GM15510 (cell line): ENCODE results near the gene ZSCAN22.

ENCODE experiments used
- POLR2A ChIP-seq: IDR thresholded peaks from 3 replicates; pipeline ENCODE4 v1.6.1; 2011; ENCODE audit warnings: borderline replicate concordance; ENCODE audit not compliant: insufficient read length; ENCODE audit errors: extremely low read depth

ZSCAN22 gene

GRCh38 chr19:58305065-58305931 is 21.5 kb upstream of the ZSCAN22 start, which contains the start of gene ERVK3-1:
ERVK3-1 (plus strand) TSS chr19:58305377; CDS start chr19:58312169, 6,792 bp downstream.
- TF ChIP-seq POLR2A: peak; percentile 97

DNA sequence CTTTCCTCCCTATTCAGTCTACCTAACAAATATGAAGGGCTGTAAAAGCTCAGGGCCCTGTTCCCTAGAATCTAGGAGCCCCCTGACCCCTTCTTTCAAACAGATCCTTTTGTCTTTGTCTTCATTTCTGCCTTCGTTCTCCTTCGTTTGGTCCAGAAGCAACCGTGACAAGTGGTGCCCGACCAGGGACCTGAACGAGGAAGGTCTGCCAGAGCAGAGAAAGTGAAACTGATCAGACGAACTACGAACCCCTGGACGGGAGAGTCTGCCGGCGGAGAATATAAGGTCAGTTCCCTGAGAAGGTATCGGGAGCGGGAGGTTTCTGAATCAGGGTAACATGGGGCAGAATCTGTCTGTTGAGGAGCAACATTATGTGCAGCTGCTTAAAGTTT is 20.9 kb upstream of the ZSCAN22 start:
- TF ChIP-seq POLR2A: no peak

DNA sequence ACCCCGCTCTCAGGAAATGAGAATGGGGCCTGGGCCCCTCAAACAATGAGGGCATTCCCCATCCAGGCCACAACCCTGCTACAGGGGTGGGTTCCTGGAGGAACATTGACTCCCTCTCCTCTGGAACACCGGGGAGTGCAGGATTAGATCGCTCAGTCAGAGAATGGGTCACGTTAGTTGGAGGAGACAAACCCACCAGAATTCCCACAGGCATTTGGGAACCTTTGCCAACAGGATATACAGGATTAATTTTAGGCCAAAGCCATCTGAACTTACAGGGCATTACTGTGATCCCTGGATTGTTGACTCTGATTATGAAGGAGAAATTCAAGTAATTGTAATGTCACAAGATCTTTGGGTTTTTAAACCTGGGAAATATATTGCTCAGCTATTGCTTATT is 19.1 kb upstream of the ZSCAN22 start:
- TF ChIP-seq POLR2A: no peak

- TF ChIP-seq POLR2A: no peak
These were observed 15.4 kb upstream of the ZSCAN22 start for GRCh38 chr19:58311345-58311865.

DNA sequence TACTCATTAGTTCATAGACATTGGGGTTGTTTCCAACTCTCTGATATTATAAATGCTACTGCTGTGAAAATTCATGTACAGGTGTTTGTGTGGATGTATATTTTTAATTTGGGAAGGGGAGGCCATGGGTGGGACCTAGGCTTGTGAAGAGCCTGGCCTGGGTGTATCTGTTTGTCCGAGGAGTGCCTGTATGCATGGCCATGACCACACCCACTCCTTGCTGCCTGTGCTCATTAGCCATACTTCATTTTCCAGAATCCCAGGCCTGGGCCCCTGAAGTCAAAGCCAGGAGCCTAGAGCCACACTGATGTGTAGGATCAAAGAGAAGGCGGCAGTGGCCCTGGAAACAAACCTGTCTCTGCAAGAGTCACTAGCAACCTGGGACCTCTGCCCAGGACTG is 11.2 kb upstream of the ZSCAN22 start:
- TF ChIP-seq POLR2A: no peak

DNA sequence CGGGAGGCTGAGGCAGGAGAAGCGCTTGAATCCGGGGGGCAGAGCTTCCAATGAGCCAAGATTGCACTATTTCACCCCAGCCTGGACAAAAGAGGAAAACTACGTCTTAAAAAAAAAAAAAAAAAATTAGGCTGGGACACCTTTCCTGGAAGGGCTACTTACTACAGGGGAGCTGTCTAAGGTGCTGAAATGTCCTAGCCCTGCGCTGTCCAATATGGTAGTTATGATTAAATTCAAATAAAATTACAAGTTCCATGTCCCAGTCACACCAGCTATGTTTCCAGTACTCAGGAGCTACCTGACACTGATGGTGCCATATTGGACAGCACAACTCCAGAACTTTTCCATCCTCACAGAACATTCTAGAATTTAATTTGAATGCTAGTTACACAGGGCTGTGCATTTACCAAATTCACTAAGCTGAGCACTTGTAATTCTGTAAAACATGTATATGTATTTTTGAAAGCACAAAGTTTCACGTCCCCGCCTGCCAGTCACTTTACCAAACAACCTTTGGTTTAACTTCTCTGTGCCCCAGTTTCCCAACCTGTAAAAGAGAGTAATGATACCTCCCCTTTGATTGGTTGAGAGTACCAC is 9.2 kb upstream of the ZSCAN22 start:
- TF ChIP-seq POLR2A: no peak

DNA sequence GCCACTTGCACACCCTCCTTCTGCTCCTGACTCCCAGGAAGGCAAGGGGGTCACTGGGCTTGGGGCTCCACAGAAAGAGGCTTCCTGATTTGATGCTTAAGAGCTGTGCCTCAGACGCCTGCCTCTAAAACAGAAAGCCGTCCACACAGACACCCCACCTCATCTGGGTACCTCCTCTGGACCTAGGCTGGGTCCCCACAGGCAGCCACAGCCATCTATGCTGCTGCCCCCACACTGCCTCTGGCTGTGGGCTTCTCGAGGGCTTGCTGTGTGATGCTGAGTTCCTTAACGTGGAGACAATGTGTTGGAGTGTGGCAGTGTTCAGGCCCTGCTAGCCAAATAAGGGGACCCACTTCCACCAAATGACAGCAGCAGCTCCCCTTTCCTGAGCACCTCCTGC is 8.5 kb upstream of the ZSCAN22 start:
- no peak for TF ChIP-seq POLR2A

DNA sequence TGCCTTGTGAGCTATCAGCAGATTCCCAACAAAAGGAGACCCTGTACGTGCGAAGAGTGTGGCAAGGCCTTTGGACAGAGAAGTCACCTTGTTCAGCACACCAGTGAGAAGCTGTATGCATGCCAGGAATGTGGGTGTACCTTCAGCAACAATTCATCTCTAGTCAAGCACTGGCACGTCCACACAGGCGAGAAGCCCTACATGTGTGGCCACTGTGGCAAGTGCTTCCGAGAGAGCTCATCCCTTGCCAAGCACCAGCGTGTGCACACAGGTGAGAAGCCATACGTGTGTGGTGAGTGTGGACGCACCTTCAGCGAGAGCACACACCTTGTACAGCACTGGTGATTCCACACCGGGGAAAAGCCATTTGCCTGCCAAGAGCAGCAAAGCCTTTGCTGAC is 7.6 kb upstream of the ZSCAN22 start:
- TF ChIP-seq POLR2A: no peak

DNA sequence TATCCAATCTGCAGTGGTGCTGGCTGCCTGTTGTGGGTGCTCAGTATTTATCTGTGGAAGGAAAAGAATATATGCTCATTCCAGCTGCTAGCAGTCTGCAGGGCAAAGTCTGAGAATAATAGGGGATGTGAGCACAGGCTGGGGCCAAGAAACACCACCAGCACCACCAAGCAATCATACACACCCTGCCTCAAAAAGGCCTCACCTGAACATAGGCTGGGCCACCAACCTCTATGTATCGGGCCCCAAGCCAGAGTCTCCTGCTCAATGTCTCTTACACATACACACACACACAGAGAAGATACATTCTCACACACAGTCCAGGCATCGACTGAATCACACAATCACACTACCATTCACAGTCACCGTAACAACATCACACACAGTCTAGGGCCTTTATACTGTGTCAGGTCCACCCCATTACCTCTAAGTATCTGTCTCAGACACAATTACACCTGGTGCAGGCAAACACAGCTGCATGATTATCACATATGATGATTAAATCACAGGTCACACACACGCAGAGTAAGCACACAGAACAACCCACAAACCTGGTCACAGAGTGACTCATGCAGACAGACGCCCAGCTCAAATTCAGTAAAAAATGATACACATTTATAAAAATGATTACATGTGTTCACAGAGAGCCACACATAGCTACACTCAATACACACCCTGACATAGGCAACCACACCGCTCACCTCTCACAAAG is 1.3 kb upstream of the ZSCAN22 start:
- TF ChIP-seq POLR2A: no peak

- TF ChIP-seq POLR2A: no peak
These were observed 287 bp upstream of the ZSCAN22 start for GRCh38 chr19:58326501-58326913.

DNA sequence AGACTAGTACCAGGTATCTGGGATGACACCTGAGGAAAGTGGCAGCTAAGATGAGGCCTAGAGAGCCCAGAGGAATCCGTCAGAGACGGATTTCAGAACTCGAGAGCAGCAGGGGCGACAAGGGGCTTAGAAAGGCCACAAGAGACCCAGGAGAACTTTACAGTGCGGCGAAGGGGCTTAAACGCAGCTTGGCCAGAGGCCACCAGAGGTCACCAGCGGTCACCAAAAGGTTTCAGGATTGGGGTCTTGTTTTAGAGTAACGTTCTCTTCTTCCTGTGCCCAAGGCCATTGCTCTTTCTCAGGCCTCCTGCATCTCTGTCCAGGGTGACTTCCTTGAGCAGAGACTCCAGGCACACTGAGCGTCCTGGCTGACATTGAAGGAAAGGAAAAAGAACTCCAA is 2.2 kb downstream of the ZSCAN22 start:
- no peak for TF ChIP-seq POLR2A

DNA sequence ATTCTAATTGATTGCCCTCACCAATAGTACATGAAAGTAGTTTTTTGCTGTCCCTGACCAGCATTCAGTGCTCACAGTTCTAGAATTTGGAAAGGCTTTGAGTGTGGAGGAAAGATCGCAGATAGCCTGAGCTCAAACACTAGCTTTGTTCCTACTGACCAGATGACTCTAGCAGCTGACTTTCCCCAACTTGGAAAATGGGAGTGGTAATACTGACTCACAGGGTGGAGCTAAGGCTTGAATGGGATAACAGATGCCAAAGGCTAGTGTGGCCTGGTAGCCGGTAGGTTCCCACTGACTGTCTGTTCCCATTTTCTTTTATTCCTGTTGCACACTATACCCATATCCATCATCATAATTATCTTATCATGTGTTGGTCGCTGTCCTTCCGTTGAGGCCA is 3.7 kb downstream of the ZSCAN22 start:
- no peak for TF ChIP-seq POLR2A

DNA sequence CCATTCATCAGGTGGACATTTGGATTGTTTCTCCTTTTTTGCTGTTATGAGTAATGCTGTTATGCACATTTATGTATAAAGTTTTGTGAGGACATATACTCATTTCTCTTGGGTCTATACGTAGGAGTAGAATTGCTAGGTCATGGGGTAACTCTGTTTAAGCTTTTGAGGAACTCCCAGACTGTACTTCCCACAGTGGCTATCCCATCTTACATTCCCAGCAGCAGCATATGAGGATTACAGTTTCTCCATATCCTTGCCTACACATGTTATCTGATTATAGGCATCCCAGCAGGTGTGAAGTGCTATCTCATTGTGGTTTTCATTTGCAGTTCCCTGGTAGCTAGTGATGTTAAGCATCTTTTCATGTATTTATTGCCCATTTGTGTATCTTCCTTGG is 5.9 kb downstream of the ZSCAN22 start:
- no peak for TF ChIP-seq POLR2A

GRCh38 chr19:58334691-58335249 is 8.0 kb downstream of the ZSCAN22 start:
- no peak for TF ChIP-seq POLR2A

DNA sequence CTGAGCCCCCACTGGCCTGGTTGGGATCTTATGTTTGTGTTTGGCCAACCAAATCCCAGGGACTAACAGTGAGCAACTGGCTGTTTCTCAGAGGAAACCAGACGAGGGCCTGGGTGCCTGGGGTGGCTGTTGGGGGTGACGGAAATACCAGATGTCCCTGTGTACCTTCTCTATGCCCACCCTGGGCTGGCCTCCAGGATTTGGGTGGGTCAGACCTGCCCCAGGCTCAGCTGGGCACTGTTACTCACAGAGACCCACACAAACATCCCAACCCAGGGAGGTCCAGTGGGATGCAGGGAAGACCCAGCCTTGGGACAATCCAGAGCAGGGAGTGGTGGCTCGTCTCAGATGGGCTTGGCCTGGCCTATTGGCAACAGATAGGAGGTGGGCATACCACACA is 8.8 kb downstream of the ZSCAN22 start:
- no peak for TF ChIP-seq POLR2A
